Esophagus muscularis mucosa (tissue), 4 donors: ENCODE measurements around the gene ZNF407. TPM values are rescaled to one million over a fixed set of nuclear protein-coding genes. Genes with fewer than 3 reads are reported as not detected.

Experiments used
- DNase-seq: peaks from one replicate; pipeline ENCODE4 v3.0.0-alpha.2; 2017; ENCODE audit errors: extremely low spot score
- H3K27ac ChIP-seq, 4 donors: fragments of 200-600 bp; sonication (generic); replicated peaks in 1 of 4; 1 replicate in 3 of 4; 2 replicates in 1 of 4; pipeline ENCODE4 v1.5.1; 2016 to 2019; ENCODE audit warnings: mild to moderate bottlenecking in 1 of 4
- H3K27me3 ChIP-seq, 4 donors: fragments of 200-600 bp; sonication (generic); one replicate each; pipeline versions ENCODE4 v1.5.1 to v1.6.0; 2016 to 2019
- H3K36me3 ChIP-seq, 4 donors: fragments of 200-600 bp; sonication (generic); one replicate each; pipeline ENCODE4 v1.5.1; 2016 to 2019
- H3K4me1 ChIP-seq, 4 donors: fragments of 200-600 bp; sonication (generic); one replicate each; pipeline ENCODE4 v1.5.1; 2016 to 2019
- H3K4me3 ChIP-seq, 4 donors: fragments of 200-600 bp; sonication (generic); 1 replicate in 2 of 4; 2 replicates in 2 of 4; pipeline ENCODE4 v1.5.1; 2016 to 2019; ENCODE audit warnings: mild to moderate bottlenecking in 4 of 4, moderate library complexity in 1 of 4
- H3K9me3 ChIP-seq, 4 donors: fragments of 200-600 bp; sonication (generic); 1 replicate in 3 of 4; 2 replicates in 1 of 4; pipeline ENCODE4 v1.5.1; 2016 to 2019
- EP300 ChIP-seq: sonication (generic); formaldehyde crosslinking; IDR thresholded peaks from one replicate; pipeline ENCODE4 v1.6.1; 2017; ENCODE audit warnings: antibody characterized with exemption
- POLR2A ChIP-seq: fragments of 450-650 bp; IDR thresholded peaks from one replicate; pipeline ENCODE4 v1.6.1; 2017; ENCODE audit warnings: antibody characterized with exemption, moderate library complexity, mild to moderate bottlenecking, low read depth
- POLR2AphosphoS5 ChIP-seq, 2 donors: sonication (generic); formaldehyde crosslinking; IDR thresholded peaks; one replicate each; pipeline ENCODE4 v1.6.1; 2017; ENCODE audit warnings: antibody characterized with exemption in 2 of 2
- WGBS: methylation state at CpG from one replicate; pipeline ENCODE4 v1.1.5; 2018; 5-methylcytosine and 5-hydroxymethylcytosine counted together
- intact Hi-C: fragments of 100-400 bp; cut with DNase I; formaldehyde crosslinking; loops from one replicate; pipeline ENCODE4 v1.15.1; 2023
- total RNA-seq, 4 donors: library from RNA; depleted of rRNA; stranded (reverse); fragments of >200 nt; gene quantifications; one replicate each; pipeline versions ENCODE4 v1.1.0 to v1.2.1, GENCODE V29; 2016
- TF ChIP-seq, protein P1 (sequence below), 3 experiments: fragments of 200-600 bp in 2 of 3; fragments of 450-650 bp in 1 of 3; sonication (generic) in 2 of 3; IDR thresholded peaks; one replicate each; pipeline ENCODE4 v1.5.1; 2017 to 2019; ENCODE audit warnings: antibody characterized with exemption in 3 of 3, mild to moderate bottlenecking in 2 of 3, moderate library complexity in 1 of 3

The ZNF407 gene
- total RNA-seq, 4 donors from 2014 or later: 13.9 to 19.1 (median 17.2) TPM

DNA sequence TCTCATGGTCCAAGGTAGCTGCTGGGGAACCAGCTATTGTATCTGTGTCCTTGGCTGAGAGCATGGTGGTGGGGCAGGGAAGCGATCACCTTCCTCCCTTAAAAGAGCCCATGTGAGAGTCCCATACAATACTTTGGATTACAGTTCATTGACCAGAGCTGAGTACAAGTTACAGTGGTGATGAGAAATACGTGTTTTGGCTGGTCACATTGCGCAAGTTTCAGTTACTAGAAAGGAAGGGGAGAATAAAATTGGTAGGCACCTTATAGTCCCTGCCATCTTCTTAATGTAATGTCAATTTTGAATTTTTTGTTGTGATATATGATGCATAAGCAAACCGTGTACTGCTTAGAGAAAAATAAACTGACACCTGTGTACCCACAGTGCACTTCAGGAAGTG is 67.7 kb downstream of the ZNF407 start:
- Histone ChIP-seq H3K9me3 (no peaks in the 10 kb centered on the region), H3K27me3 (no peaks in the 10 kb centered on the region), H3K36me3 (peaks cover 0 to 20% (median 0%) of the 10 kb centered on the region in 4 donors), H3K4me3 (no peak overlapping the region), H3K4me1 (peaks cover 0 to 11% (median 0%) of the 10 kb centered on the region in 4 donors), H3K27ac (no peak overlapping the region)
- intact Hi-C loops: no loop called here
- no peak for DNase-seq
- 95% methylated on average over 4 of the region's 4 CpGs for WGBS
- TF ChIP-seq EP300: no peak
- no peak for TF ChIP-seq POLR2AphosphoS5 (IDR thresholded peaks at IDR 0.05)
- TF ChIP-seq, protein P1, sequence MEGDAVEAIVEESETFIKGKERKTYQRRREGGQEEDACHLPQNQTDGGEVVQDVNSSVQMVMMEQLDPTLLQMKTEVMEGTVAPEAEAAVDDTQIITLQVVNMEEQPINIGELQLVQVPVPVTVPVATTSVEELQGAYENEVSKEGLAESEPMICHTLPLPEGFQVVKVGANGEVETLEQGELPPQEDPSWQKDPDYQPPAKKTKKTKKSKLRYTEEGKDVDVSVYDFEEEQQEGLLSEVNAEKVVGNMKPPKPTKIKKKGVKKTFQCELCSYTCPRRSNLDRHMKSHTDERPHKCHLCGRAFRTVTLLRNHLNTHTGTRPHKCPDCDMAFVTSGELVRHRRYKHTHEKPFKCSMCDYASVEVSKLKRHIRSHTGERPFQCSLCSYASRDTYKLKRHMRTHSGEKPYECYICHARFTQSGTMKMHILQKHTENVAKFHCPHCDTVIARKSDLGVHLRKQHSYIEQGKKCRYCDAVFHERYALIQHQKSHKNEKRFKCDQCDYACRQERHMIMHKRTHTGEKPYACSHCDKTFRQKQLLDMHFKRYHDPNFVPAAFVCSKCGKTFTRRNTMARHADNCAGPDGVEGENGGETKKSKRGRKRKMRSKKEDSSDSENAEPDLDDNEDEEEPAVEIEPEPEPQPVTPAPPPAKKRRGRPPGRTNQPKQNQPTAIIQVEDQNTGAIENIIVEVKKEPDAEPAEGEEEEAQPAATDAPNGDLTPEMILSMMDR (IDR thresholded peaks at IDR 0.05): no peak
- TF ChIP-seq POLR2A: no peak

GRCh38 chr18:74665905-74666304 is 68.2 kb downstream of the ZNF407 start:
- Histone ChIP-seq H3K4me1 (peaks cover 0 to 11% (median 0%) of the 10 kb centered on the region in 4 donors), H3K36me3 (peaks cover 0 to 20% (median 0%) of the 10 kb centered on the region in 4 donors), H3K27ac (no peak overlapping the region), H3K27me3 (no peaks in the 10 kb centered on the region), H3K4me3 (no peak overlapping the region), H3K9me3 (no peaks in the 10 kb centered on the region)
- WGBS: 90% methylated on average over 9 of the region's 9 CpGs
- TF ChIP-seq EP300 (no peak), POLR2A (no peak), POLR2AphosphoS5 (IDR thresholded peaks at IDR 0.05) (no peak)
- TF ChIP-seq, protein P1 (IDR thresholded peaks at IDR 0.05): no peak
- DNase-seq: no peak
- intact Hi-C loops: no loop called here

DNA sequence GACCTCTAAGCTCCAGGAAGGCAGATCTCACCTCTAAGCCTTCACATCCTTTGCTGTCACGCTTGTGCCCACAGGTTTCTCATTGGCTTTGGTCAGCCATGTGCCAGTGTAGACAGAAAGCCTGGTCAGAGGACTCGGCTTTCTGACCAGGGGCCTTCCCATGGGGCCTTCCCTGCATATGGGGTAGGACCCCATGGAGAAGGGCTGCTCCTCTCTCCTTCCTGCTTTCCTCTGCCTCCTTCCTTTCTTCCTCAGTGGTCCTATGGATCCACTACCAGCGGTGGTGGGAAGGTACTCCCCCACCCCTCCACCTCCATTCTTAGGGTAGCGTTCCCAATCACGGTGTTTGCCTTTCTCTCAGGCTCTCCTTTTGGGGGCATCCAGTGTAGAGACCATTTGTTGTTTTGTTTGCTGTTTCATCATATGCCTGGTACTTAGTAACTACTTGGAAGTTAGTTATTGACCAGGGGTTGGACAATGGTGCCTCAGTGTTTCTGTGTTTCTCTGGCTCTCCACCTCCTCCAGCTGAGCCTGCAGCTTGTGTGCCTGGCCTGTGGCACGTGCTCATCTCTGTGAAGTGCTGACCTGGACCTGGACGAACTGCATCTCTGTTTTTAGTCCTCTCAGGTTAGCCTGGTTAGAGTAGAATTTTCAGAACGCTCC is 71.6 kb downstream of the ZNF407 start:
- Histone ChIP-seq H3K9me3 (no peaks in the 10 kb centered on the region), H3K4me1 (no peaks in the 10 kb centered on the region), H3K27me3 (no peaks in the 10 kb centered on the region), H3K4me3 (no peak overlapping the region), H3K36me3 (peaks cover 0 to 19% (median 5%) of the 10 kb centered on the region in 4 donors), H3K27ac (no peak overlapping the region)
- intact Hi-C loops: no loop called here
- DNase-seq: no peak
- 94% methylated on average over 8 of the region's 8 CpGs for WGBS
- TF ChIP-seq POLR2A (no peak), EP300 (no peak), POLR2AphosphoS5 (IDR thresholded peaks at IDR 0.05) (no peak)
- TF ChIP-seq, protein P1 (IDR thresholded peaks at IDR 0.05): no peak

- Histone ChIP-seq H3K4me3 (no peak overlapping the region), H3K4me1 (no peaks in the 10 kb centered on the region), H3K9me3 (peaks cover 0 to 7% (median 4%) of the 10 kb centered on the region in 4 donors), H3K27me3 (no peaks in the 10 kb centered on the region), H3K27ac (no peak overlapping the region), H3K36me3 (peaks cover 6 to 20% (median 11%) of the 10 kb centered on the region in 4 donors)
- intact Hi-C loops: no loop called here
- WGBS: 90% methylated on average over 6 of the region's 6 CpGs
- no peak for DNase-seq
- TF ChIP-seq, protein P1 (IDR thresholded peaks at IDR 0.05): no peak
- no peak for TF ChIP-seq POLR2A
- no peak for TF ChIP-seq EP300
- TF ChIP-seq POLR2AphosphoS5 (IDR thresholded peaks at IDR 0.05): no peak
Measured at GRCh38 chr18:74672371-74672770, 74.7 kb downstream of the ZNF407 start.
